ENCODE data around the gene DLX6.

The DLX6 gene

GRCh38 chr7:97005183-97006054, at the start of gene DLX6:
Gene DLX6, plus strand, starts transcription at chr7:97005553. Its CDS starts 425 bp downstream, at chr7:97005978.
- no peak for DNase-seq

GRCh38 chr7:96959135-96959534, 46.2 kb upstream of the DLX6 start:
- DNase-seq, result no peak

GRCh38 chr7:96962221-96962885, 43.0 kb upstream of the DLX6 start:
- DNase-seq, result no peak

GRCh38 chr7:96968981-96969380, 36.4 kb upstream of the DLX6 start:
- DNase-seq, result no peak

- DNase-seq, result no peak
Measured at GRCh38 chr7:96970739-96971138, 34.6 kb upstream of the DLX6 start.

- DNase-seq, result no peak
Measured at GRCh38 chr7:96973986-96974385, 31.4 kb upstream of the DLX6 start.

GRCh38 chr7:96976106-96976505, 29.2 kb upstream of the DLX6 start:
- DNase-seq, result no peak

- DNase-seq, result no peak
Measured at GRCh38 chr7:96977445-96977844, 27.9 kb upstream of the DLX6 start.

- DNase-seq, result no peak
Measured at GRCh38 chr7:96979551-96980276, 25.6 kb upstream of the DLX6 start.

GRCh38 chr7:96982586-96982985, 22.8 kb upstream of the DLX6 start:
- DNase-seq, result no peak

- DNase-seq, result no peak
Measured at GRCh38 chr7:96985992-96986391, 19.4 kb upstream of the DLX6 start.

- DNase-seq, result no peak
Measured at GRCh38 chr7:96986901-96987300, 18.5 kb upstream of the DLX6 start.

GRCh38 chr7:96987719-96988118, 17.6 kb upstream of the DLX6 start:
- no peak for DNase-seq

- no peak for DNase-seq
Measured at GRCh38 chr7:96989241-96989858, 16.0 kb upstream of the DLX6 start.

GRCh38 chr7:96989859-96990317, 15.5 kb upstream of the DLX6 start:
- no peak for DNase-seq

GRCh38 chr7:96991546-96992191, 13.7 kb upstream of the DLX6 start:
- DNase-seq, result no peak

- no peak for DNase-seq
Measured at GRCh38 chr7:96992192-96993005, 13.0 kb upstream of the DLX6 start.

GRCh38 chr7:96993094-96993865, 12.1 kb upstream of the DLX6 start:
- DNase-seq, result no peak

- no peak for DNase-seq
Measured at GRCh38 chr7:96993980-96994379, 11.4 kb upstream of the DLX6 start.

- DNase-seq, result no peak
Measured at GRCh38 chr7:96995406-96996110, 9.8 kb upstream of the DLX6 start.
